Measurements from ENCODE around the gene PATE1.

DNA sequence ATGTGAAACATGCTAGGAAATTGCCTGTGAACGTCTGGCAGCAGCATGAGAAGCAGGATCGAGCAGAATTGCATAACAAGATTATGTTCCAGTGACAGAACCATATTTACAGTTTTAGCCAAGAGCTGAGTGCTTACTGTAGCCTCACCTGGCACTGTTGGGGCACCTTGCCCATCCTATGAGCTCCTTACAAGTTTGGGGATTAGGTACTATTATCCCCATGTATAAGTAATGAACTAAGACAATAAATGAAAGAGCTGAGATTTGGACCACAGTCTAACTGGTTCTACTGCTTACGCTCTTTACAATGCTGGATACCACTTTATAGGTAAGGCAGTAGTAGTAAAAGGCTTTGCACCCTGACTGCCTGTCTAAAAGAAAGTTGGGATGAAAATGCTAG lies 17.1 kb upstream of the PATE1 start:
- TF ChIP-seq, protein P1, sequence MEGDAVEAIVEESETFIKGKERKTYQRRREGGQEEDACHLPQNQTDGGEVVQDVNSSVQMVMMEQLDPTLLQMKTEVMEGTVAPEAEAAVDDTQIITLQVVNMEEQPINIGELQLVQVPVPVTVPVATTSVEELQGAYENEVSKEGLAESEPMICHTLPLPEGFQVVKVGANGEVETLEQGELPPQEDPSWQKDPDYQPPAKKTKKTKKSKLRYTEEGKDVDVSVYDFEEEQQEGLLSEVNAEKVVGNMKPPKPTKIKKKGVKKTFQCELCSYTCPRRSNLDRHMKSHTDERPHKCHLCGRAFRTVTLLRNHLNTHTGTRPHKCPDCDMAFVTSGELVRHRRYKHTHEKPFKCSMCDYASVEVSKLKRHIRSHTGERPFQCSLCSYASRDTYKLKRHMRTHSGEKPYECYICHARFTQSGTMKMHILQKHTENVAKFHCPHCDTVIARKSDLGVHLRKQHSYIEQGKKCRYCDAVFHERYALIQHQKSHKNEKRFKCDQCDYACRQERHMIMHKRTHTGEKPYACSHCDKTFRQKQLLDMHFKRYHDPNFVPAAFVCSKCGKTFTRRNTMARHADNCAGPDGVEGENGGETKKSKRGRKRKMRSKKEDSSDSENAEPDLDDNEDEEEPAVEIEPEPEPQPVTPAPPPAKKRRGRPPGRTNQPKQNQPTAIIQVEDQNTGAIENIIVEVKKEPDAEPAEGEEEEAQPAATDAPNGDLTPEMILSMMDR (IDR thresholded peaks at IDR 0.05) = no peak
- no peak for TF ChIP-seq POLR2A (IDR thresholded peaks at IDR 0.05)
